OCI-LY1 (cell line): Measurements from ENCODE around the gene ANKHD1.

Source experiments
- H2AFZ ChIP-seq: fragments of 200-600 bp; sonication (generic), shearing (Covaris generic); 2 replicates; pipeline ENCODE4 v1.6.0; 2014; ENCODE audit warnings: antibody characterized with exemption, mild to moderate bottlenecking, low read length
- H3F3A ChIP-seq: fragments of 200-600 bp; sonication (generic), shearing (Covaris generic); 2 replicates; pipeline ENCODE4 v1.6.0; 2014; ENCODE audit warnings: mild to moderate bottlenecking, antibody characterized with exemption, low read length, moderate library complexity; ENCODE audit not compliant: insufficient read depth
- H3K27ac ChIP-seq: fragments of 200-600 bp; sonication (generic); 2 replicates; pipeline ENCODE4 v1.5.1; 2014; ENCODE audit warnings: low read length, mixed run types, mild to moderate bottlenecking, low read depth; ENCODE audit not compliant: poor library complexity, severe bottlenecking
- H3K27me3 ChIP-seq: fragments of 200-600 bp; sonication (generic); 2 replicates; pipeline ENCODE4 v1.6.0; 2014; ENCODE audit warnings: antibody characterized with exemption, mild to moderate bottlenecking, low read length, moderate library complexity; ENCODE audit not compliant: insufficient read depth
- H3K36me3 ChIP-seq: fragments of 200-600 bp; sonication (generic); 2 replicates; pipeline ENCODE4 v1.6.1; 2014; ENCODE audit warnings: mild to moderate bottlenecking, antibody characterized with exemption, low read length, moderate library complexity, mixed read lengths; ENCODE audit not compliant: insufficient read depth
- H3K4me1 ChIP-seq: fragments of 200-600 bp; sonication (generic); 2 replicates; pipeline ENCODE4 v1.5.1; 2014; ENCODE audit warnings: mild to moderate bottlenecking, low read length, moderate library complexity; ENCODE audit not compliant: insufficient read depth, severe bottlenecking
- H3K4me2 ChIP-seq: fragments of 200-600 bp; sonication (generic), shearing (Covaris generic); 2 replicates; pipeline ENCODE4 v1.6.1; 2014; ENCODE audit warnings: low read length
- H3K4me3 ChIP-seq: fragments of 200-600 bp; sonication (generic); 2 replicates; pipeline ENCODE4 v1.5.1; 2014; ENCODE audit warnings: low read length, low read depth, mild to moderate bottlenecking, mixed read lengths; ENCODE audit not compliant: poor library complexity, severe bottlenecking
- H3K79me2 ChIP-seq: fragments of 200-600 bp; shearing (Covaris generic); 2 replicates; pipeline ENCODE4 v1.6.1; 2016; ENCODE audit warnings: mixed run types, low read length, mixed read lengths; ENCODE audit not compliant: insufficient read depth
- H3K9ac ChIP-seq: fragments of 200-600 bp; sonication (generic), shearing (Covaris generic); 2 replicates; pipeline ENCODE4 v1.6.1; 2014; ENCODE audit warnings: mild to moderate bottlenecking, low read length, mixed read lengths
- H3K9me2 ChIP-seq: fragments of 200-600 bp; sonication (generic), shearing (Covaris generic); 2 replicates; pipeline ENCODE4 v1.6.1; 2014; ENCODE audit warnings: low read depth, mild to moderate bottlenecking, low read length, mixed read lengths
- H3K9me3 ChIP-seq: fragments of 200-600 bp; shearing (Covaris generic); 2 replicates; pipeline ENCODE4 v1.6.1; 2014; ENCODE audit warnings: low read length, mixed read lengths
- H4K20me1 ChIP-seq: fragments of 200-600 bp; sonication (generic), shearing (Covaris generic); 2 replicates; pipeline ENCODE4 v1.6.0; 2016; ENCODE audit warnings: mild to moderate bottlenecking, low read length; ENCODE audit not compliant: insufficient read depth
- CTCF ChIP-seq: fragments of 200-600 bp; sonication (generic), shearing (Covaris generic); IDR thresholded peaks from 2 replicates; pipeline ENCODE4 v1.5.1; 2017; ENCODE audit warnings: mild to moderate bottlenecking, antibody characterized with exemption, low read length, moderate library complexity, mixed read lengths
- EZH2 ChIP-seq: fragments of 200-600 bp; sonication (generic), shearing (Covaris generic); IDR thresholded peaks from 2 replicates; pipeline ENCODE4 v1.8.0; 2017; ENCODE audit warnings: borderline replicate concordance, mixed run types, mild to moderate bottlenecking, antibody characterized with exemption, low read length, moderate library complexity, mixed read lengths

Gene ANKHD1

GRCh38 chr5:140360681-140361479 lies 40.8 kb upstream of the ANKHD1 start:
- H3K4me3 ChIP-seq: no peak overlapping the region

GRCh38 chr5:140361901-140362300 lies 39.7 kb upstream of the ANKHD1 start:
- Histone ChIP-seq H3K9me2 (no peaks in the 10 kb centered on the region), H3K79me2 (no peaks in the 10 kb centered on the region), H4K20me1 (no peaks in the 10 kb centered on the region), H3F3A (no peaks in the 10 kb centered on the region), H3K27ac (no peak overlapping the region), H3K9ac (no peak overlapping the region), H2AFZ (no peak overlapping the region), H3K9me3 (no peaks in the 10 kb centered on the region), H3K36me3 (no peaks in the 10 kb centered on the region), H3K27me3 (no peaks in the 10 kb centered on the region), H3K4me1 (peaks cover 18% of the 10 kb centered on the region), H3K4me2 (no peak overlapping the region), H3K4me3 (no peak overlapping the region)
- no peak for TF ChIP-seq CTCF
- no peak for TF ChIP-seq EZH2

More at GRCh38 chr5:140360681-140361479, 40.8 kb upstream of the ANKHD1 start:
- Histone ChIP-seq H4K20me1 (no peaks in the 10 kb centered on the region), H3K79me2 (no peaks in the 10 kb centered on the region), H3K36me3 (no peaks in the 10 kb centered on the region), H3K9me3 (no peaks in the 10 kb centered on the region), H3K9me2 (no peaks in the 10 kb centered on the region), H3K27me3 (no peaks in the 10 kb centered on the region), H3K9ac (no peak overlapping the region), H3F3A (no peaks in the 10 kb centered on the region), H2AFZ (no peak overlapping the region), H3K4me1 (peaks cover 22% of the 10 kb centered on the region), H3K4me2 (no peak overlapping the region), H3K27ac (no peak overlapping the region)
- TF ChIP-seq EZH2: no peak
- TF ChIP-seq CTCF: no peak

GRCh38 chr5:140362311-140362710 lies 39.3 kb upstream of the ANKHD1 start:
- H3K4me1 ChIP-seq: peaks cover 14% of the 10 kb centered on the region
- no peaks in the 10 kb centered on the region for H3F3A ChIP-seq
- no peaks in the 10 kb centered on the region for H3K27me3 ChIP-seq
- no peaks in the 10 kb centered on the region for H4K20me1 ChIP-seq
- H3K4me2 ChIP-seq: no peak overlapping the region
- H3K27ac ChIP-seq: no peak overlapping the region
- no peaks in the 10 kb centered on the region for H3K9me2 ChIP-seq
- H3K9ac ChIP-seq: no peak overlapping the region
- H2AFZ ChIP-seq: no peak overlapping the region
- H3K79me2 ChIP-seq: no peaks in the 10 kb centered on the region
- TF ChIP-seq EZH2: no peak
- no peak for TF ChIP-seq CTCF
- H3K36me3 ChIP-seq: no peaks in the 10 kb centered on the region
- no peak overlapping the region for H3K4me3 ChIP-seq
- no peaks in the 10 kb centered on the region for H3K9me3 ChIP-seq
